ENCODE results near the gene MRPL3. TPM values are rescaled to one million over a fixed set of nuclear protein-coding genes. Genes with fewer than 3 reads are reported as not detected.

Gene MRPL3
- total RNA-seq, 4 donors from 2014 or later, result 63.7 to 137 (median 114) TPM

DNA sequence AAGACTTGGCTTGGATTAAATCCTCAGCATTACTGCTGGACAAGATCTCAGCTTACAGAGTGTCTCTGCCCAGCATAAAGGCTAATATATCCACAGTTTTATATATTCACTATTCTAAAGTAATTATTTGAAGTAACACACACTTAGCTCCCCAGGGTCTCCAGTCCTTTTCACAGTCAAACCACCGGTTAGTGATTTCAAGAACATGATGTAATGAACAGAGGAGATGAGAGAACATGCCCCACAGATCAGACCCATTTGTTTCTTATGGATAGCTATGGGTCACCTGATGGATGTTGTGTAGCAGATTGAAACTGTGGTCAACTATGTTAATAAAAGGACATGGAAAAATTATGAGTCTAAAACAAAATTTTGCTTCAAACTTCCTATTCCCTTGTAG is 44.8 kb upstream of the MRPL3 start:
- Histone ChIP-seq H3K4me1 (no peaks in the 10 kb centered on the region), H3K36me3 (no peaks in the 10 kb centered on the region), H3K27me3 (no peaks in the 10 kb centered on the region), H3K9me3 (no peaks in the 10 kb centered on the region), H3K4me3 (no peak overlapping the region), H3K27ac (no peak overlapping the region)
- intact Hi-C loops (cut with DNase I; ENCODE audit: low total_unique reads), result no loop called here
- DNase-seq, result no peak
- TF ChIP-seq, protein P1, sequence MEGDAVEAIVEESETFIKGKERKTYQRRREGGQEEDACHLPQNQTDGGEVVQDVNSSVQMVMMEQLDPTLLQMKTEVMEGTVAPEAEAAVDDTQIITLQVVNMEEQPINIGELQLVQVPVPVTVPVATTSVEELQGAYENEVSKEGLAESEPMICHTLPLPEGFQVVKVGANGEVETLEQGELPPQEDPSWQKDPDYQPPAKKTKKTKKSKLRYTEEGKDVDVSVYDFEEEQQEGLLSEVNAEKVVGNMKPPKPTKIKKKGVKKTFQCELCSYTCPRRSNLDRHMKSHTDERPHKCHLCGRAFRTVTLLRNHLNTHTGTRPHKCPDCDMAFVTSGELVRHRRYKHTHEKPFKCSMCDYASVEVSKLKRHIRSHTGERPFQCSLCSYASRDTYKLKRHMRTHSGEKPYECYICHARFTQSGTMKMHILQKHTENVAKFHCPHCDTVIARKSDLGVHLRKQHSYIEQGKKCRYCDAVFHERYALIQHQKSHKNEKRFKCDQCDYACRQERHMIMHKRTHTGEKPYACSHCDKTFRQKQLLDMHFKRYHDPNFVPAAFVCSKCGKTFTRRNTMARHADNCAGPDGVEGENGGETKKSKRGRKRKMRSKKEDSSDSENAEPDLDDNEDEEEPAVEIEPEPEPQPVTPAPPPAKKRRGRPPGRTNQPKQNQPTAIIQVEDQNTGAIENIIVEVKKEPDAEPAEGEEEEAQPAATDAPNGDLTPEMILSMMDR (IDR thresholded peaks at IDR 0.05), result no peak
- TF ChIP-seq POLR2A (IDR thresholded peaks at IDR 0.05), result no peak

DNA sequence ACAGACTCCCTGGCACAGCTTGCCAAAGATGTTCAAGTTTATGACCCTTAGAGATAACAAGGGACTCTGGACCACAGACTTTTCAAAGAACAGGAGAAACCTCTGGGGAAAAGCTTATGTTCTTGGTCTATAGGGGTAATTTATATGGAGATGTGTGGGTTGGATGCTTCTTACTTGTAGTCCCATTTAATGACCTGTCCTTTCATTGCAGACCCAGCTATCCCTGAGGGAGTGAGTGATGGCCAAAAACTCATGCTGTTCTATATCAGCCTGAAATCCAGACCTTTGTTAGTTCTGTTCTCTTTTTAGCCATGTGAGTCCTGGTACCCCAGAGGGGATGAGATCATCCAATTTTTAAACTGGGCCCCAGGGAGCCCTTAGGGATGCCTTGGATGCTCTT is 43.7 kb upstream of the MRPL3 start:
- no peak for DNase-seq
- no peak overlapping the region for H3K4me3 ChIP-seq
- no peak for TF ChIP-seq POLR2A (IDR thresholded peaks at IDR 0.05)
- TF ChIP-seq, protein P1 (IDR thresholded peaks at IDR 0.05), result no peak
- no peaks in the 10 kb centered on the region for H3K27me3 ChIP-seq
- H3K9me3 ChIP-seq, result no peaks in the 10 kb centered on the region
- no peak overlapping the region for H3K27ac ChIP-seq
- intact Hi-C loops (cut with DNase I; ENCODE audit: low total_unique reads), result no loop called here
- no peaks in the 10 kb centered on the region for H3K4me1 ChIP-seq
- no peaks in the 10 kb centered on the region for H3K36me3 ChIP-seq

- TF ChIP-seq, protein P1 (IDR thresholded peaks at IDR 0.05), result no peak
- TF ChIP-seq POLR2A (IDR thresholded peaks at IDR 0.05), result no peak
- intact Hi-C loops (cut with DNase I; ENCODE audit: low total_unique reads), result no loop called here
- H3K27me3 ChIP-seq, result no peaks in the 10 kb centered on the region
- no peaks in the 10 kb centered on the region for H3K4me1 ChIP-seq
- no peak overlapping the region for H3K4me3 ChIP-seq
- DNase-seq, result no peak
- no peaks in the 10 kb centered on the region for H3K9me3 ChIP-seq
- no peaks in the 10 kb centered on the region for H3K36me3 ChIP-seq
- no peak overlapping the region for H3K27ac ChIP-seq
Observed at GRCh38 chr3:131544557-131544956, 41.8 kb upstream of the MRPL3 start.

- DNase-seq, result peak; percentile 63 to 65
Observed at GRCh38 chr3:131543714-131544113, 40.9 kb upstream of the MRPL3 start.

GRCh38 chr3:131541288-131541687 is 38.5 kb upstream of the MRPL3 start:
- no peak overlapping the region for H3K4me3 ChIP-seq

More at GRCh38 chr3:131543714-131544113, 40.9 kb upstream of the MRPL3 start:
- H3K4me3 ChIP-seq, result no peak overlapping the region
- no peaks in the 10 kb centered on the region for H3K4me1 ChIP-seq
- no peak overlapping the region for H3K27ac ChIP-seq
- H3K9me3 ChIP-seq, result no peaks in the 10 kb centered on the region
- TF ChIP-seq POLR2A (IDR thresholded peaks at IDR 0.05), result no peak
- TF ChIP-seq, protein P1 (IDR thresholded peaks at IDR 0.05), result no peak
- intact Hi-C loops (cut with DNase I; ENCODE audit: low total_unique reads), result no loop called here
- no peaks in the 10 kb centered on the region for H3K36me3 ChIP-seq
- H3K27me3 ChIP-seq, result no peaks in the 10 kb centered on the region

More at GRCh38 chr3:131541288-131541687, 38.5 kb upstream of the MRPL3 start:
- Histone ChIP-seq H3K27me3 (no peaks in the 10 kb centered on the region), H3K36me3 (no peaks in the 10 kb centered on the region), H3K4me1 (no peaks in the 10 kb centered on the region), H3K27ac (no peak overlapping the region), H3K9me3 (no peaks in the 10 kb centered on the region)
- no peak for DNase-seq
- intact Hi-C loops (cut with DNase I; ENCODE audit: low total_unique reads), result no loop called here
- TF ChIP-seq, protein P1 (IDR thresholded peaks at IDR 0.05), result no peak
- TF ChIP-seq POLR2A (IDR thresholded peaks at IDR 0.05), result no peak
